Skin epidermis (tissue), 12 donors: ENCODE results near the gene HHIPL1.

Source experiments
- H3K27ac ChIP-seq, 21 experiments: fragments of 200-600 bp; sonication (generic) in 11 of 21; one replicate each; pipeline ENCODE4 v1.5.0; 2020; ENCODE audit warnings: mild to moderate bottlenecking in 3 of 21, inconsistent platforms in 2 of 21, moderate library complexity in 2 of 21
- H3K4me3 ChIP-seq, 7 experiments: fragments of 200-600 bp; sonication (generic) in 2 of 7; one replicate each; pipeline ENCODE4 v1.5.0; 2020; ENCODE audit warnings: inconsistent platforms in 2 of 7, mild to moderate bottlenecking in 2 of 7, moderate library complexity in 1 of 7

Gene HHIPL1

GRCh38 chr14:99683619-99684409 lies 38.9 kb downstream of the HHIPL1 start, which contains the start of gene CYP46A1:
Gene CYP46A1, plus strand, starts transcription at chr14:99684298. Its CDS starts 120 bp downstream, at chr14:99684418.
- peak within 1 kb of the TSS; percentile 55 to 87 (median 74) for H3K4me3 ChIP-seq

GRCh38 chr14:99684410-99684934 lies 39.5 kb downstream of the HHIPL1 start:
- Histone ChIP-seq H3K27ac (peak overlapping the region in 7 of 21 experiments; percentile 25 to 68 (median 62)), H3K4me3 (peak overlapping the region; percentile 33 to 87 (median 55))

More at GRCh38 chr14:99683619-99684409, 38.9 kb downstream of the HHIPL1 start, which contains the start of gene CYP46A1:
- peak within 1 kb of the TSS in 20 of 21 experiments; percentile 26 to 95 (median 83) for H3K27ac ChIP-seq

DNA sequence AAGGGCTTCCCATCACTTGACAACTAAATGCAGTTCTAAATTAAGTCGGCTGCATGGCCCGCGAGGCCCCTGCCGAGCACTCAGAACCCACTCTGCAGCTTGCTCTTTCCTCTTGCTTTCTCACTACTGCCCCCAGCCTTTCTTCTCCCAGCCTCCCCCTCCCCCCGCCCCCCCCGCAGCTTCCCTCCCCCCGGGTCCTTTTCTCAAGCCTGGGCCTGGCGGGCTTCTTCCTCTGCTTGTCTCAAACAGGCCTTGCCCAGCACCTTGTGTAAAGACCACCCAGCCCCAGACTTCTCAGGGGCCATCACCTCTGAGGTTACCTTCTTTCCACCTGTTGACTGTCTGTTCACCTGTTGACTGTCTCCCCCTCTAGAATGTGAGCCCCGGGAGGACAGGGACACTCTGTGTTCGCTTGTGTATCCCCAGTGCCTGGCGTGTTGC lies 40.2 kb downstream of the HHIPL1 start:
- no peak overlapping the region for H3K4me3 ChIP-seq
- H3K27ac ChIP-seq = no peak overlapping the region

DNA sequence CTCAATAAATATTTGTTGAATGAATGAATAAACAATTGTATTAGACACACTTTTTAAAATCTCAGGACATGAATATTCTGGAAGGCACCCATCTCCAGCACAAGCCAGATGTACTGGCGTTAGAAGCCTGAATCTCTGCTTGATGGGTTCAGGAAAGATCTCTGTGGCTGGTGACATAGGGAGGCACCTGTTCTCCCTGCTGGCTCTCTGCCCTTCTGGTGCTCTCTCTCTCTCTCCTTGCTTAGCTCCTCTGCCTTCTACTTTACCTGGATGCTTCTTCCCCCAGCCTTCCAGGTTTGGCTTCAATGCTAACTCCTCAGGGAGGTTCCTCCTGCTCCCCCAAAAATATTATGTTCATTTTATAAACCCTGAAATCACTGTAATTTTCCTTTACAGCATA lies 40.7 kb downstream of the HHIPL1 start:
- H3K27ac ChIP-seq = no peak overlapping the region
- no peak overlapping the region for H3K4me3 ChIP-seq

GRCh38 chr14:99686557-99687283 lies 41.8 kb downstream of the HHIPL1 start:
- H3K27ac ChIP-seq = no peak overlapping the region
- no peak overlapping the region for H3K4me3 ChIP-seq

- no peak overlapping the region for H3K4me3 ChIP-seq
- no peak overlapping the region for H3K27ac ChIP-seq
These were observed 42.6 kb downstream of the HHIPL1 start for GRCh38 chr14:99687284-99688209.

DNA sequence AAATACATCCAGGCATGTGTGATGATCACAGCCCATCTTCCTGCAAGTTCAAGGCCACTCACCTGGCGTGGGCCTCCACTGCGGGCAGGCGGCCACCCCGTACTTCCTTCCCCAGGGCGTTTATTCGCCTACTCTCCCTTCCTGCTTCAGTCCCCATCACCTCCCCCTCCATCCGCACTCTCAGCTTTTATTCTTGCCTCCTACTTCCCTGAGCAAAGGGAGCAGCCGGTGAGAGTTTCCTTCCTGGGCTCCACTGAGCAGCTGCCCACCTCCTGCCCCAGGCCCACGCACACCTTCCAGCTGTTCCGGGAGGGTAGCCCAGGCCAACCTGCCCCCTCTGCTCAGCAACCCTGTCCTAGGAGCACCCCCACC lies 43.3 kb downstream of the HHIPL1 start:
- Histone ChIP-seq H3K4me3 (no peak overlapping the region), H3K27ac (no peak overlapping the region)

DNA sequence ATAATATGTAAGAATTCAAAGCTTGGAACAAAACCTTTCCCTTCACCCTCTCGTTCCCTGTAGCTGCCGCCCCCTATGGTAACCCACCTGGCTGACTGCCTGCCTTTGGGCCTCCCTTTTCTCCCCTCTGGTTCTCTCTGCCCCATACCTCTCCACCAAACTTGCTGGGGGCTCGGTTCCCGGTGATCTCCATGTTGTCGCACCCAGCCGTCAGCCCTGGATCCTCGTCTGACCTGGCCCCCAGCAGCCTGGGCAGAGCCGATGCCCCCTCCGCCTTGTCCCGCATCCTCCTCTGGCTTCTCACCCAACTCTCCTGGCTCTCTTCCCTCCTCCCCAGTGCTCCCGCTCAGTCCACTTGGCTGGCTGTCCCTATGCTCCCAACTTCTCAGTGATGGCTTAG lies 43.7 kb downstream of the HHIPL1 start:
- Histone ChIP-seq H3K4me3 (no peak overlapping the region), H3K27ac (no peak overlapping the region)

DNA sequence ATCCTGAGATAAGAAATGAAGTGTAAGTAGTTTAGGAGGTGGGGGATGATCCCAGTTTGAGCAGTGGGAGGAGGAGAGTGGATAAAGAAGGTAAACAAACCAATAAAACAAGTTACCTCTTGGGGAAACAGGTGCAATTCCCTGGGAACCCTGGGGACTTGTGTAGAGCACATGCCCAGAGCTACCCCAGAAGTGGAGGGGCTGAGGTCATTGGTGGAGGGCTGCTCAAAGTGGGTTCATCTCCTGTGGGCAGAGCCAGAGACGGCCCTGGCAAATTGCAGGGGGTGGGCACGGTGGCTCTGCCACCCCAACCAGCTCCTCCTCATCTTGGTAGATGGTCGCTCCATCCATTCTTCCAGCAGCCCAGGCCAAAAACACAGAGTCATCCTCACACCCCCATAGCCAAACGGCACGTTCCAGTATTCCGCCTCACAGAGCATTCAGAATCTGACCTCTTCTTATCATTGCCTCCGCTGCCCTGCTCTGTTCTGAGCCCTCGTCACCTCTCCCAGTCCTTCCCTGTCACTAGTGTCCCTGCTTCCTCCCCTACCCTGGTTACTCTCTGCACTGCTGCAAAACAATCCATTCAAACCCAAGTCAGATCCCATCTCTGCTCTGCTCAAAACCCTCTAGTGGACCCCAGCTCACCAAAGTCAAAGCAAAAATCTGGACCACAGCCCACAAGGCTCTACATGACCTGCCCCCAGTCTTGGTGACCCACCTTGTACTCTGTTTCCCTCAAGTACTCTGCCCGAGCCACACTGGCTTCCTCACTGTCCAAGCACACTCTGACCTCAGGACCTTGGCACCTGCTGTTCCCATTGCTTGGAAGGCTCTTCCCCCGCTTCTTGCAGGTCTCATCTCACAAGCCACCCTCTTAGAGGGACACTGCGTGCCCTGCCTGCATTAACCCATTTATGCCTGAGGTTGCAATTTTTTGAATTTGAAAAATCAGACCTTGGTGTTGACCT lies 44.6 kb downstream of the HHIPL1 start:
- no peak overlapping the region for H3K27ac ChIP-seq

GRCh38 chr14:99690636-99691035 lies 45.7 kb downstream of the HHIPL1 start:
- Histone ChIP-seq H3K4me3 (no peak overlapping the region), H3K27ac (no peak overlapping the region)

More for the DNA sequence above, 44.6 kb downstream of the HHIPL1 start:
- no peak overlapping the region for H3K4me3 ChIP-seq

GRCh38 chr14:99691111-99691885 lies 46.4 kb downstream of the HHIPL1 start:
- H3K4me3 ChIP-seq = no peak overlapping the region
- H3K27ac ChIP-seq = no peak overlapping the region

DNA sequence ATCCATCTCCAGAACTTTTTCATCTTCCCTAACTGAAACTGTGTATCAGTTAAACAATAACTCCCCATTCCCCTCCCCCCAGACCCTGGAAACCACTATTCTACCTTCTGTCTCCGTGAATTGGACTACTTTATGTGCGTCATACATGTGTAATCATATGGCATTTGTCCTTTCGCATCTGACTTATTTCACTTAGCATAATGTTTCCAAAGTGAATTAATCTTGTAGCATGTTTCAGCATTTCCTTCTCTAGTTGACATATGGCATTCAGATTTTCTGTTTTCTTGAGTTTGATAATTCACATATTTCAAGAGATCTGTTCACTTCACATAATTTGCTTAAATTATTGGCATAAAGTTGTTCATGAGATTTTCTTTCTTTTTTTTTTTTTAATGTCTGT lies 49.0 kb downstream of the HHIPL1 start:
- H3K4me3 ChIP-seq = no peak overlapping the region

DNA sequence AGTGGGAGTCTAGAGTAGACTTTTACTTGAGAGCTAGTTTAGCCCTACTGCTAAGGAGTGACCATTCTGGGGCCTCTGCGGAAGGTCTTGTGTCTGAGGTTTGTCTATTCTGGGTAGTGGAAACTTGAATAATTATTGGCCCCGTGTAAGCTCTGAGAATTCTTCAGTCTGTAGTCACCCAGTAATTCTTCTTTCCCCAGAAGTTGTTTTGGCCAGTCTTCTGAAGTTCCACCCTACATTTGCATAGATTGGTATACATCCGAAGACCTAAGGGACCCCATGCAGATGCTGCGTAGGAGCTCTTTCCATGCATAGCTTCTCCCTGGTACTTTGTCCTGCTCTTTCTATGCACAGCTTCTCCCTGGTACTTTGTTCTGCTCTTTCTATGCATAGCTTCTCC lies 52.0 kb downstream of the HHIPL1 start:
- no peak overlapping the region for H3K4me3 ChIP-seq
- no peak overlapping the region for H3K27ac ChIP-seq

More for the DNA sequence above, 49.0 kb downstream of the HHIPL1 start:
- no peak overlapping the region for H3K27ac ChIP-seq

GRCh38 chr14:99698236-99698635 lies 53.3 kb downstream of the HHIPL1 start:
- H3K4me3 ChIP-seq = no peak overlapping the region
- H3K27ac ChIP-seq = no peak overlapping the region

DNA sequence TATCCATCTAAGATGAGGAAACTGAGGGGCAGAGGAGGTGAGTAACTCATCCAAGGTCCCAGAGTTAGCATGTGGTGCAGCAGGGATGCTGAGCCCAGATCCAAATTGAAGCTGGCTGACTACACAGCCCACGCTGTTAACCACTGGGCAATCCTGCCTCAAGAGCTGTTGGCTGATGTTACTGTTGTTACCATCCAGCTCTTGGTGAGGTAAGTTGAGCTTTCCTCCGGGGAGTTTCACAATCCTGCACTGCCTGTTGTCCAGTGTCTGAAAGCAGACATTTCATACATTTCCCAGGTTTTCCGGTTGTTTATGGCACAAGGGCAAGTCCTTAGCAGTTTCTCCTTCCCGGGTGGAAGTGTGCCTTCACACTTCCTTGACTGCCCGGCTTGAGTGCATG lies 53.7 kb downstream of the HHIPL1 start:
- Histone ChIP-seq H3K27ac (no peak overlapping the region), H3K4me3 (no peak overlapping the region)

DNA sequence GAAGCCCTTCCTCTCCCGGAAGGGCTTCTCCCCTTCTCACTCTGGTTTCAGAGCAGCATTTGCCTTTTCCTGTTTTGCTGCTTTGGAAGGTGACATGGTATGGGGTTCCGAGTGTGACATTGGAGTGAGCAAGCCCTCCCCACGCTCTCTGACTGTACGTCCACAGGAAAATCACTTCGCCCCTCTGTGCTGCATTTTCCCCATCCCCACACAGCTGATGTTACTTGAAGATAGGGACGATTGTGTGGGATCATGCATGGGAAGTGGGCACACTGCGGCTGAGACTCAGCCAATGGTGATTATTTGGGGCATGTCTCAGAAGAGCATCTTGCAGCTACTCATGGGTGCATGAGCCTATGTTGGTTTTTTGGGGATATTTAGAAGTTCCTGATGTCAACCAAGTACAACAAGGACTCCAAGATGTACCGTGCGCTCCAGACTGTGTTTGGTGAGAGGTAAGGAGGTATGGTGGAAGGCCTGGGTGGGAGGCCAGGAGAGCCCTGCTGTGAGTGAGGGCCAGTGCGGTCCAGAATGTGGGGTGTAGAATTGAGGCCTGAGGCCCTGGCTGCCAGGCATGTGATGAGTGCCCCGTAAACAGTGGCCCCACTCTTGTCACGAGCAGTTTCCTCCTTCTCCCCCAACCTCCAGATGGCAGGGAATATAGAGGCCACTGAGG lies 54.3 kb downstream of the HHIPL1 start:
- no peak overlapping the region for H3K27ac ChIP-seq

DNA sequence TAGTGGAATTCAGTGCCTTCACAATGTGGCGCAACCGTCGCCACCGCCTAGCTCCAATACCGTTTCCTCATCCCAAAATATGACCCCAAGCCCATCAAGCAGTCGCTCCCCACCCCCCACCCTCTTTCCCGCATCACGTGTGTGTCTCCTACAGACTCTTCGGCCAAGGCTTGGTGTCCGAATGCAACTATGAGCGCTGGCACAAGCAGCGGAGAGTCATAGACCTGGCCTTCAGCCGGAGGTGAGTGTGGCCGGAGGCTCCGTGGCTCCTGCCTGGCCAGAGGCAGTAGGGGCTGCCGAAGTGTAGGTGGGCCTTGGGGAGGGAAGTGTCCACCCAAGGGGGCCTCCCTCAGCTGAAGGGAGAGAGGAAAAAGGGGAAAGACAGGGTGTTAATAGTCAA lies 54.9 kb downstream of the HHIPL1 start:
- Histone ChIP-seq H3K27ac (no peak overlapping the region), H3K4me3 (no peak overlapping the region)

More for the DNA sequence above, 54.3 kb downstream of the HHIPL1 start:
- H3K4me3 ChIP-seq = no peak overlapping the region
